ENCODE data around the gene CPNE5. TPM values are rescaled to one million over a fixed set of nuclear protein-coding genes. Genes with fewer than 3 reads are reported as not detected.

CPNE5 gene
- total RNA-seq, 1 donor from 2014 or later: 2.0 TPM

- intact Hi-C loops (cut with micrococcal nuclease): no loop called here
- Mint-ChIP-seq H3K4me1 (ENCODE audit: low read depth) (peaks cover 6% of the 10 kb centered on the region), H3K9me3 (no peaks in the 10 kb centered on the region), H3K27ac (no peak overlapping the region), H3K36me3 (ENCODE audit: low read depth) (no peaks in the 10 kb centered on the region), H3K27me3 (ENCODE audit: low read depth) (peaks cover 12% of the 10 kb centered on the region), H3K4me3 (ENCODE audit: low read depth) (no peak overlapping the region)
- DNase-seq (ENCODE audit: low spot score): no peak
Observed at GRCh38 chr6:36783603-36784375, 55.5 kb downstream of the CPNE5 start.

GRCh38 chr6:36781669-36782068, 57.6 kb downstream of the CPNE5 start:
- no peak overlapping the region for H3K27ac Mint-ChIP-seq
- intact Hi-C loops (cut with micrococcal nuclease): loop anchor here (1.0 kb wide), 1 partner anchor 15 kb away; no protein-coding TSS in a partner anchor
- H3K4me1 Mint-ChIP-seq (ENCODE audit: low read depth): peaks cover 4% of the 10 kb centered on the region
- H3K4me3 Mint-ChIP-seq (ENCODE audit: low read depth): no peak overlapping the region
- H3K36me3 Mint-ChIP-seq (ENCODE audit: low read depth): no peaks in the 10 kb centered on the region
- H3K9me3 Mint-ChIP-seq: no peaks in the 10 kb centered on the region
- peaks cover 9% of the 10 kb centered on the region for H3K27me3 Mint-ChIP-seq (ENCODE audit: low read depth)
- no peak for DNase-seq (ENCODE audit: low spot score)

GRCh38 chr6:36780442-36781177, 58.6 kb downstream of the CPNE5 start:
- Mint-ChIP-seq H3K4me3 (ENCODE audit: low read depth) (no peak overlapping the region), H3K4me1 (ENCODE audit: low read depth) (peaks cover 4% of the 10 kb centered on the region), H3K27me3 (ENCODE audit: low read depth) (peaks cover 9% of the 10 kb centered on the region), H3K36me3 (ENCODE audit: low read depth) (no peaks in the 10 kb centered on the region), H3K27ac (no peak overlapping the region), H3K9me3 (no peaks in the 10 kb centered on the region)
- intact Hi-C loops (cut with micrococcal nuclease): no loop called here
- no peak for DNase-seq (ENCODE audit: low spot score)

GRCh38 chr6:36779227-36779626, 60.0 kb downstream of the CPNE5 start:
- no peak overlapping the region for H3K4me3 Mint-ChIP-seq (ENCODE audit: low read depth)
- intact Hi-C loops (cut with micrococcal nuclease): no loop called here
- H3K27ac Mint-ChIP-seq: no peak overlapping the region
- H3K36me3 Mint-ChIP-seq (ENCODE audit: low read depth): no peaks in the 10 kb centered on the region
- DNase-seq (ENCODE audit: low spot score): no peak
- H3K4me1 Mint-ChIP-seq (ENCODE audit: low read depth): peaks cover 4% of the 10 kb centered on the region
- H3K9me3 Mint-ChIP-seq: no peaks in the 10 kb centered on the region
- H3K27me3 Mint-ChIP-seq (ENCODE audit: low read depth): peaks cover 10% of the 10 kb centered on the region

- Mint-ChIP-seq H3K27me3 (ENCODE audit: low read depth) (peaks cover 10% of the 10 kb centered on the region), H3K9me3 (no peaks in the 10 kb centered on the region), H3K4me3 (ENCODE audit: low read depth) (no peak overlapping the region), H3K27ac (no peak overlapping the region), H3K4me1 (ENCODE audit: low read depth) (peaks cover 2% of the 10 kb centered on the region), H3K36me3 (ENCODE audit: low read depth) (no peaks in the 10 kb centered on the region)
- no peak for DNase-seq (ENCODE audit: low spot score)
- intact Hi-C loops (cut with micrococcal nuclease): no loop called here
Observed at GRCh38 chr6:36777801-36778200, 61.4 kb downstream of the CPNE5 start.

- intact Hi-C loops (cut with micrococcal nuclease): no loop called here
- H3K9me3 Mint-ChIP-seq: no peaks in the 10 kb centered on the region
- DNase-seq (ENCODE audit: low spot score): no peak
- no peaks in the 10 kb centered on the region for H3K36me3 Mint-ChIP-seq (ENCODE audit: low read depth)
- H3K4me3 Mint-ChIP-seq (ENCODE audit: low read depth): no peak overlapping the region
- H3K4me1 Mint-ChIP-seq (ENCODE audit: low read depth): peaks cover 8% of the 10 kb centered on the region
- no peak overlapping the region for H3K27ac Mint-ChIP-seq
- H3K27me3 Mint-ChIP-seq (ENCODE audit: low read depth): peaks cover 10% of the 10 kb centered on the region
Observed at GRCh38 chr6:36776167-36776566, 63.1 kb downstream of the CPNE5 start.

- Mint-ChIP-seq H3K36me3 (ENCODE audit: low read depth) (no peaks in the 10 kb centered on the region), H3K4me3 (ENCODE audit: low read depth) (no peak overlapping the region), H3K4me1 (ENCODE audit: low read depth) (peaks cover 26% of the 10 kb centered on the region), H3K27ac (no peak overlapping the region), H3K27me3 (ENCODE audit: low read depth) (peaks cover 6% of the 10 kb centered on the region), H3K9me3 (no peaks in the 10 kb centered on the region)
- no peak for DNase-seq (ENCODE audit: low spot score)
- intact Hi-C loops (cut with micrococcal nuclease): no loop called here
Observed at GRCh38 chr6:36774331-36774730, 64.9 kb downstream of the CPNE5 start.

GRCh38 chr6:36772397-36772796, 66.8 kb downstream of the CPNE5 start:
- Mint-ChIP-seq H3K36me3 (ENCODE audit: low read depth) (no peaks in the 10 kb centered on the region), H3K27ac (peak overlapping the region; percentile 58), H3K4me3 (ENCODE audit: low read depth) (no peak overlapping the region), H3K9me3 (no peaks in the 10 kb centered on the region), H3K4me1 (ENCODE audit: low read depth) (peaks cover 39% of the 10 kb centered on the region), H3K27me3 (ENCODE audit: low read depth) (peaks cover 3% of the 10 kb centered on the region)
- intact Hi-C loops (cut with micrococcal nuclease): no loop called here
- no peak for DNase-seq (ENCODE audit: low spot score)

- H3K27me3 Mint-ChIP-seq (ENCODE audit: low read depth): peaks cover 2% of the 10 kb centered on the region
- no peak for DNase-seq (ENCODE audit: low spot score)
- no peaks in the 10 kb centered on the region for H3K36me3 Mint-ChIP-seq (ENCODE audit: low read depth)
- H3K9me3 Mint-ChIP-seq: no peaks in the 10 kb centered on the region
- H3K27ac Mint-ChIP-seq: peak overlapping the region; percentile 78
- intact Hi-C loops (cut with micrococcal nuclease): no loop called here
- H3K4me3 Mint-ChIP-seq (ENCODE audit: low read depth): no peak overlapping the region
- peaks cover 42% of the 10 kb centered on the region for H3K4me1 Mint-ChIP-seq (ENCODE audit: low read depth)
Observed at GRCh38 chr6:36771145-36771544, 68.1 kb downstream of the CPNE5 start.

- intact Hi-C loops (cut with micrococcal nuclease): loop anchor here (5.0 kb wide), 1 partner anchor 102 kb away; the partner anchor contains the start of gene PPIL1
- DNase-seq (ENCODE audit: low spot score): no peak
- H3K4me3 Mint-ChIP-seq (ENCODE audit: low read depth): peak overlapping the region; percentile 54
- H3K27ac Mint-ChIP-seq: peak overlapping the region; percentile 78
- peaks cover 42% of the 10 kb centered on the region for H3K4me1 Mint-ChIP-seq (ENCODE audit: low read depth)
- no peaks in the 10 kb centered on the region for H3K9me3 Mint-ChIP-seq
- H3K27me3 Mint-ChIP-seq (ENCODE audit: low read depth): no peaks in the 10 kb centered on the region
- no peaks in the 10 kb centered on the region for H3K36me3 Mint-ChIP-seq (ENCODE audit: low read depth)
Observed at GRCh38 chr6:36769676-36770499, 69.4 kb downstream of the CPNE5 start.

- Mint-ChIP-seq H3K27me3 (ENCODE audit: low read depth) (no peaks in the 10 kb centered on the region), H3K27ac (peak overlapping the region; percentile 78), H3K36me3 (ENCODE audit: low read depth) (no peaks in the 10 kb centered on the region), H3K4me1 (ENCODE audit: low read depth) (peaks cover 42% of the 10 kb centered on the region), H3K9me3 (no peaks in the 10 kb centered on the region), H3K4me3 (ENCODE audit: low read depth) (peak overlapping the region; percentile 54)
- DNase-seq (ENCODE audit: low spot score): no peak
- intact Hi-C loops (cut with micrococcal nuclease): loop anchor here (5.0 kb wide), 1 partner anchor 103 kb away; the partner anchor contains the start of gene PPIL1
Observed at GRCh38 chr6:36769183-36769675, 70.0 kb downstream of the CPNE5 start.

GRCh38 chr6:36766399-36766945, 72.8 kb downstream of the CPNE5 start:
- peaks cover 36% of the 10 kb centered on the region for H3K4me1 Mint-ChIP-seq (ENCODE audit: low read depth)
- no peak for DNase-seq (ENCODE audit: low spot score)
- H3K27me3 Mint-ChIP-seq (ENCODE audit: low read depth): no peaks in the 10 kb centered on the region
- intact Hi-C loops (cut with micrococcal nuclease): loop anchor here (1.0 to 5.0 kb wide), 5 partner anchors 16 to 444 kb away; partner anchors contain the start of gene PPIL1
- H3K9me3 Mint-ChIP-seq: no peaks in the 10 kb centered on the region
- peak overlapping the region; percentile 0 for H3K27ac Mint-ChIP-seq
- H3K4me3 Mint-ChIP-seq (ENCODE audit: low read depth): no peak overlapping the region
- H3K36me3 Mint-ChIP-seq (ENCODE audit: low read depth): no peaks in the 10 kb centered on the region
